ENCODE measurements around the gene CBFA2T2. TPM values are rescaled to one million over a fixed set of nuclear protein-coding genes. Genes with fewer than 3 reads are reported as not detected.
A peak's percentile ranks its signal among the peaks of the same experiment; 100 is the strongest.
"Not testable (repeated sequence)": the region's sequence is repeated elsewhere in the genome, so short reads cannot be mapped to it uniquely, and the experiment has no call there.

CBFA2T2 gene
- total RNA-seq, 2 donors from 2014 or later: 10.6 to 12.5 TPM

DNA sequence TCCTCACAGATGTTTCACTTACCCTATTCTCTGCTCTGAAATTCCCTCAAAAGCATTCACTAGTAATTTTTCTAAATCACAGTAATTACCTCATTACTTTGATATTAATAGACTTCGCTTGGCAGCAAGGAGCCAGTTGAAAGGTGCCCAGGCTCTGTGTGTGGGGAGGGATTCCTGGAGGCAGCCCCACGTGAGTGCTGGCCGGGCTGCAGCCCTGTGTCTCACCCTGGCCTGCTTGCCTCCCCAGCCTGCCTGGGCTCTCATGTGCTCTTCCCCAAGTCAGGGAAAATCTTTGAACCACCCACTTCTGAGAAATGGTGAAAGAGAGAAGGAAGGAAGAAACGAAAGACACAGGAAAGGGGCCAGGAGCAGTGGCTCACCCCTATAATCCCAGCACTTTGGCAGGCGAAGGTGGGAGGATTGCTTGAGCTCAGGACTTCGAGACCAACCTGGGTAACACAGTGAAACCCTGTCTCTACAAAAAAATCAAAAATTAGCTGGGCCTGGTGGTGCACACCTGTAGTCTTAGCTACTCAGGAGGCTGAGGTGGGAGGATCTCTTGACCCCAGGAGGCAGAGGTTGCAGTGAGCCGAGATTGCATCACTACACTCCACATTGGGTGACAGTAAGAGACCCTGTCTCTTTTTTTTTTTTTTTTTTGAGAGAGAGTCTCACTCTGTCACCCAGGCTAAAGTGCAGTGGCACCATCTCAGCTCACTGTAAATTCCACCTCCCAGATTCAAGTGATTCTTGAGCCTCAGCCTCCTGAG lies 26.4 kb upstream of the CBFA2T2 start:
- intact Hi-C loops (cut with DNase I): loop anchor here (5.0 kb wide), 1 partner anchor 209 kb away; the partner anchor contains the start of gene NECAB3

DNA sequence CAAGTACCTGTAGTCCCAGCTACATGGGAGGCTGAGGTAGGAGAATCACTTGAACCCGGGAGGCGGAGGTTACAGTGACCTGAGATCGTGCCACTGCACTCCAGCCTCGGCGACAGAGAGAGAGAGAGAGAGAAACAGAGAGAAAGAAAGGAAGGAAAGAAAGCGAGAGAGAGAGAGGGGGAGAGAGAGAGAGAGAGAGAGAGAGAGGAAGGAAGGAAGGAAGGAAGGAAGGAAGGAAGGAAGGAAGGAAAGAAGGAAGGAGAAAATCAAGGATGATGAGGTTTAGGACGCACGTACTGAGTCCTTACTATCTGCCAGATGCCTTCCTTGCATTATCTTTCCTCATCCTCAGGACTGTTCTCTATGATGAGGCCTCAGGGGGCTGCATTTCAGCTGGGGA lies 25.1 kb upstream of the CBFA2T2 start:
- WGBS, 2 donors: 84 to 95% methylated on average over 8 of the region's 8 CpGs
- not testable (repeated sequence) for H3K9me3 ChIP-seq; DNase-seq; H3K4me1 ChIP-seq; H3K36me3 ChIP-seq (replicated peaks in 1 of 2; ENCODE audit: insufficient read depth in 1 of 2, low read depth in 2 of 2); ATAC-seq; H3K27me3 ChIP-seq; H3K27ac ChIP-seq; H3K4me3 ChIP-seq
- intact Hi-C loops (cut with DNase I): loop anchor here (5.0 kb wide), 1 partner anchor 208 kb away; the partner anchor contains the start of gene NECAB3

More for the DNA sequence above, 26.4 kb upstream of the CBFA2T2 start:
- H3K27ac ChIP-seq: no peak overlapping the region
- TF ChIP-seq POLR2A (IDR thresholded peaks at IDR 0.05) (no peak), CTCF (IDR thresholded peaks at IDR 0.05) (no peak)
- H3K4me1 ChIP-seq: no peaks in the 10 kb centered on the region
- WGBS, 2 donors: 81 to 88% methylated on average over 7 of the region's 7 CpGs
- no peaks in the 10 kb centered on the region for H3K27me3 ChIP-seq
- DNase-seq (no peak), ATAC-seq (no peak)
- H3K36me3 ChIP-seq (replicated peaks in 1 of 2; ENCODE audit: insufficient read depth in 1 of 2, low read depth in 2 of 2): no peaks in the 10 kb centered on the region
- no peak overlapping the region for H3K4me3 ChIP-seq
- no peaks in the 10 kb centered on the region for H3K9me3 ChIP-seq

- TF ChIP-seq CTCF (IDR thresholded peaks at IDR 0.05) (no peak), POLR2A (IDR thresholded peaks at IDR 0.05) (no peak)
- intact Hi-C loops (cut with DNase I): no loop called here
- H3K9me3 ChIP-seq: no peaks in the 10 kb centered on the region
- ATAC-seq (peak; percentile 21), DNase-seq (peak in 1 of 4 donors; percentile 14)
- 56 to 68% methylated on average over 8 to 9 of the region's 9 CpGs for WGBS, 2 donors
- no peak overlapping the region for H3K27ac ChIP-seq
- no peaks in the 10 kb centered on the region for H3K27me3 ChIP-seq
- H3K4me3 ChIP-seq: no peak overlapping the region
- no peaks in the 10 kb centered on the region for H3K36me3 ChIP-seq (replicated peaks in 1 of 2; ENCODE audit: insufficient read depth in 1 of 2, low read depth in 2 of 2)
- H3K4me1 ChIP-seq: peaks cover 7% of the 10 kb centered on the region
These were observed 24.2 kb upstream of the CBFA2T2 start for GRCh38 chr20:33465481-33466302.

DNA sequence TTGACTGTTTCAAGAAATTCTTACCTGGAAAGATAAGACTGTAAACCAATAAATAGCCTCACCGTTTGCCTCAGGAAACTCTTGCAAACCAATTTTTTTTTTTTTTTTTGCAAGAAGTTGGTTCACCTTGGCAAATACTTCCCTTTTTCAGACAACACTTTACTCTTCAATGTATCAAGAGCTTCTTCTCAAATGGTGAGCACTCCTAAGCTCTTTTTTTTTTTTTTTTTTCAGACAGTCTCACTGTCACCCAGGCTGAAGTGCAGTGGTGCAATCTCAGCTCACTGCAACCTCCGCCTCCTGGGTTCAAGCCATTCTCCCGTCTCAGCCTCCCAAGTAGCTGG lies 23.6 kb upstream of the CBFA2T2 start:
- no peak overlapping the region for H3K4me3 ChIP-seq
- 84 to 85% methylated on average over 3 of the region's 3 CpGs for WGBS, 2 donors
- no peak overlapping the region for H3K27ac ChIP-seq
- no peaks in the 10 kb centered on the region for H3K36me3 ChIP-seq (replicated peaks in 1 of 2; ENCODE audit: insufficient read depth in 1 of 2, low read depth in 2 of 2)
- DNase-seq (no peak), ATAC-seq (no peak)
- TF ChIP-seq POLR2A (IDR thresholded peaks at IDR 0.05) (no peak), CTCF (IDR thresholded peaks at IDR 0.05) (no peak)
- no peaks in the 10 kb centered on the region for H3K27me3 ChIP-seq
- H3K4me1 ChIP-seq: peaks cover 9% of the 10 kb centered on the region
- intact Hi-C loops (cut with DNase I): no loop called here
- no peaks in the 10 kb centered on the region for H3K9me3 ChIP-seq

GRCh38 chr20:33470457-33470856 lies 19.4 kb upstream of the CBFA2T2 start:
- TF ChIP-seq POLR2A (IDR thresholded peaks at IDR 0.05): no peak
- no peak for TF ChIP-seq CTCF (IDR thresholded peaks at IDR 0.05)
- WGBS, 2 donors: 25 to 35% methylated on average over 4 of the region's 4 CpGs

More at GRCh38 chr20:33470457-33470856, 19.4 kb upstream of the CBFA2T2 start:
- DNase-seq: no peak
- Histone ChIP-seq H3K36me3 (replicated peaks in 1 of 2; ENCODE audit: insufficient read depth in 1 of 2, low read depth in 2 of 2) (no peaks in the 10 kb centered on the region), H3K27ac (no peak overlapping the region), H3K4me3 (no peak overlapping the region), H3K4me1 (peaks cover 14% of the 10 kb centered on the region), H3K27me3 (no peaks in the 10 kb centered on the region), H3K9me3 (no peaks in the 10 kb centered on the region)
- intact Hi-C loops (cut with DNase I): no loop called here
- ATAC-seq: peak; percentile 69
